ENCODE measurements around the gene RFC5. TPM values are rescaled to one million over a fixed set of nuclear protein-coding genes. Genes with fewer than 3 reads are reported as not detected.

Gene RFC5
- total RNA-seq, 1 experiment from 2014 or later, result 100 TPM

DNA sequence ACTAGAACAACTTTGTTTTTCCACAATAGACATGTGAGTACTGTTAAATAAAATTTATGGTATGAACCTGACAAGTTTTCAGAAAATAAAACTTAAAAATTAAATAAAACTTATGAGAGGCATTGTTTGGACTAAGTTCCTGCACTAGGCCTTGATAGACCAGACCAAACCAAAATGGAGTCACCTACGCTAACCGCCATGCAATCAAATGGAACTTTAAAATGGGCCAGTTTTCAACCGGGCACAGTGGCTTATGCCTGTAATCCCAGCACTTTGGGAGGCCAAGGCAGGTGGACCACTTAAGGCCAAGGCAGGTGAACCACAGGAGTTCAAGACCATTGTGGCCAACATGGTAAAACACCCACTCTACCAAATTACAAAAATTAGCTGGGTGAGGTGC lies 5.1 kb upstream of the RFC5 start:
- no peak overlapping the region for H2AFZ ChIP-seq (ENCODE audit: low read length)
- H3K9me3 ChIP-seq (ENCODE audit: low read length), result no peaks in the 10 kb centered on the region
- ATAC-seq (no peak), DNase-seq (no peak)
- TF ChIP-seq EZH2 (IDR thresholded peaks at IDR 0.05; ENCODE audit: low read length, unreplicated experiment) (no peak), EZH2phosphoT487 (IDR thresholded peaks at IDR 0.05; ENCODE audit: borderline replicate concordance, low read length) (no peak)
- TF ChIP-seq, protein P1, sequence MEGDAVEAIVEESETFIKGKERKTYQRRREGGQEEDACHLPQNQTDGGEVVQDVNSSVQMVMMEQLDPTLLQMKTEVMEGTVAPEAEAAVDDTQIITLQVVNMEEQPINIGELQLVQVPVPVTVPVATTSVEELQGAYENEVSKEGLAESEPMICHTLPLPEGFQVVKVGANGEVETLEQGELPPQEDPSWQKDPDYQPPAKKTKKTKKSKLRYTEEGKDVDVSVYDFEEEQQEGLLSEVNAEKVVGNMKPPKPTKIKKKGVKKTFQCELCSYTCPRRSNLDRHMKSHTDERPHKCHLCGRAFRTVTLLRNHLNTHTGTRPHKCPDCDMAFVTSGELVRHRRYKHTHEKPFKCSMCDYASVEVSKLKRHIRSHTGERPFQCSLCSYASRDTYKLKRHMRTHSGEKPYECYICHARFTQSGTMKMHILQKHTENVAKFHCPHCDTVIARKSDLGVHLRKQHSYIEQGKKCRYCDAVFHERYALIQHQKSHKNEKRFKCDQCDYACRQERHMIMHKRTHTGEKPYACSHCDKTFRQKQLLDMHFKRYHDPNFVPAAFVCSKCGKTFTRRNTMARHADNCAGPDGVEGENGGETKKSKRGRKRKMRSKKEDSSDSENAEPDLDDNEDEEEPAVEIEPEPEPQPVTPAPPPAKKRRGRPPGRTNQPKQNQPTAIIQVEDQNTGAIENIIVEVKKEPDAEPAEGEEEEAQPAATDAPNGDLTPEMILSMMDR (conservative IDR thresholded peaks at IDR 0.05; ENCODE audit: low read depth, low read length), result no peak
- ChIA-PET POLR2A (ENCODE audit: unreplicated experiment) (no interaction called here), CTCF (no interaction called here)
- H3K27me3 ChIP-seq (ENCODE audit: low read length), result no peaks in the 10 kb centered on the region
- no peak overlapping the region for H3K4me2 ChIP-seq (ENCODE audit: low read length)
- H3K79me2 ChIP-seq (ENCODE audit: low read length), result no peaks in the 10 kb centered on the region
- no peak overlapping the region for H3K27ac ChIP-seq (ENCODE audit: low read length)
- no peaks in the 10 kb centered on the region for H3F3A ChIP-seq (ENCODE audit: low read length, unreplicated experiment)
- H3K4me1 ChIP-seq (ENCODE audit: insufficient read depth, low read length), result peaks cover 5% of the 10 kb centered on the region
- H3K9ac ChIP-seq (ENCODE audit: low read length), result no peak overlapping the region
- no TSS peak for BruUV-seq (replicated peaks)
- H3K36me3 ChIP-seq (ENCODE audit: low read depth, low read length), result no peaks in the 10 kb centered on the region
- intact Hi-C loops (cut with micrococcal nuclease), result no loop called here
- no peaks in the 10 kb centered on the region for H4K20me1 ChIP-seq (ENCODE audit: low read length)
- no peak overlapping the region for H3K4me3 ChIP-seq (ENCODE audit: low read length)
- H3K9me2 ChIP-seq (replicated peaks; ENCODE audit: low read length), result no peaks in the 10 kb centered on the region

DNA sequence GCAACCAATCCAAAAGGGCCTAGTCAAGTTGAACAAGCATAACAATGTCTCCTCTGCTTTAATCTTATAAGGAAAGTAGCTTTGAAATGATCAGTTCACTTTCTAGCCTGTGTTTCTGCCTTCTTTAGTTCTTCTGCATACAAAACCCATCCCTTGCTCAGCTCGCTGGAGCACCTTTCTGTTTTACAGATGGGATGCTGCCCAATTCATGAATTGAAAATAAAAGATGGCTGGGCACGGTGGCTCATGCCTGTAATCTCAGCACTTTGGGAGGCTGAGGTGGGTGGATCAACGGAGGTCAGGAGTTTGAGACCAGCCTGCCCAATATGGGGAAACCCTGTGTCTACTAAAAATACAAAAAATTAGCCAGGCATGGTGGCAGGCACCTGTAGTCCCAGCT lies 4.5 kb upstream of the RFC5 start:
- H3K79me2 ChIP-seq (ENCODE audit: low read length), result peaks cover 5% of the 10 kb centered on the region
- no peak for DNase-seq
- intact Hi-C loops (cut with micrococcal nuclease), result no loop called here
- H3K27me3 ChIP-seq (ENCODE audit: low read length), result no peaks in the 10 kb centered on the region
- H3K4me1 ChIP-seq (ENCODE audit: insufficient read depth, low read length), result peaks cover 5% of the 10 kb centered on the region
- no peak overlapping the region for H3K9ac ChIP-seq (ENCODE audit: low read length)
- H3K36me3 ChIP-seq (ENCODE audit: low read depth, low read length), result no peaks in the 10 kb centered on the region
- no peaks in the 10 kb centered on the region for H3K9me2 ChIP-seq (replicated peaks; ENCODE audit: low read length)
- no peak overlapping the region for H3K27ac ChIP-seq (ENCODE audit: low read length)
- H3K4me2 ChIP-seq (ENCODE audit: low read length), result no peak overlapping the region
- CTCF ChIA-PET, result no interaction called here
- no peak for ATAC-seq
- POLR2A ChIA-PET (ENCODE audit: unreplicated experiment), result no interaction called here
- BruUV-seq (replicated peaks), result no TSS peak
- TF ChIP-seq, protein P1 (conservative IDR thresholded peaks at IDR 0.05; ENCODE audit: low read depth, low read length), result no peak
- TF ChIP-seq EZH2 (IDR thresholded peaks at IDR 0.05; ENCODE audit: low read length, unreplicated experiment), result no peak
- TF ChIP-seq EZH2phosphoT487 (IDR thresholded peaks at IDR 0.05; ENCODE audit: borderline replicate concordance, low read length), result no peak
- H3F3A ChIP-seq (ENCODE audit: low read length, unreplicated experiment), result no peaks in the 10 kb centered on the region
- no peak overlapping the region for H2AFZ ChIP-seq (ENCODE audit: low read length)
- H4K20me1 ChIP-seq (ENCODE audit: low read length), result no peaks in the 10 kb centered on the region
- no peak overlapping the region for H3K4me3 ChIP-seq (ENCODE audit: low read length)
- no peaks in the 10 kb centered on the region for H3K9me3 ChIP-seq (ENCODE audit: low read length)

- no peak for TF ChIP-seq EZH2phosphoT487 (IDR thresholded peaks at IDR 0.05; ENCODE audit: borderline replicate concordance, low read length)
- TF ChIP-seq, protein P1 (conservative IDR thresholded peaks at IDR 0.05; ENCODE audit: low read depth, low read length), result no peak
- TF ChIP-seq EZH2 (IDR thresholded peaks at IDR 0.05; ENCODE audit: low read length, unreplicated experiment), result no peak
- H3K9me2 ChIP-seq (replicated peaks; ENCODE audit: low read length), result no peaks in the 10 kb centered on the region
- ATAC-seq (no peak), DNase-seq (peak; percentile 27)
- peaks cover 5% of the 10 kb centered on the region; the same call in 1 of the 2 replicates for H3K36me3 ChIP-seq (ENCODE audit: low read depth, low read length)
- no peak overlapping the region for H3K9ac ChIP-seq (ENCODE audit: low read length)
- H3F3A ChIP-seq (ENCODE audit: low read length, unreplicated experiment), result no peaks in the 10 kb centered on the region
- no peak overlapping the region for H3K4me2 ChIP-seq (ENCODE audit: low read length)
- no peak overlapping the region for H2AFZ ChIP-seq (ENCODE audit: low read length)
- no peaks in the 10 kb centered on the region for H3K9me3 ChIP-seq (ENCODE audit: low read length)
- no TSS peak for BruUV-seq (replicated peaks)
- intact Hi-C loops (cut with micrococcal nuclease), result no loop called here
- POLR2A ChIA-PET (ENCODE audit: unreplicated experiment), result no interaction called here
- no peaks in the 10 kb centered on the region for H3K27me3 ChIP-seq (ENCODE audit: low read length)
- no peak overlapping the region for H3K4me3 ChIP-seq (ENCODE audit: low read length)
- peaks cover 17% of the 10 kb centered on the region for H3K4me1 ChIP-seq (ENCODE audit: insufficient read depth, low read length)
- peaks cover 5% of the 10 kb centered on the region; the same call in 1 of the 2 replicates for H4K20me1 ChIP-seq (ENCODE audit: low read length)
- CTCF ChIA-PET, result no interaction called here
- H3K27ac ChIP-seq (ENCODE audit: low read length), result no peak overlapping the region
- peaks cover 19% of the 10 kb centered on the region for H3K79me2 ChIP-seq (ENCODE audit: low read length)
Measured at GRCh38 chr12:118013283-118013682, 3.2 kb upstream of the RFC5 start.

Measured in PC-3 (cell line).